ENCODE measurements around the gene PAK4. TPM values are rescaled to one million over a fixed set of nuclear protein-coding genes. Genes with fewer than 3 reads are reported as not detected.

The PAK4 gene
- total and polyA plus RNA-seq, 2 of the 8 experiments (the other 6 are each of a cell fraction or from before 2014, with no cell fraction given) = 50.7 to 64.4 TPM

- no peak for TF ChIP-seq SUZ12 (IDR thresholded peaks at IDR 0.05; ENCODE audit: low read length)
- TF ChIP-seq CBX8 (IDR thresholded peaks at IDR 0.05; ENCODE audit: borderline replicate concordance, low read depth, low read length) = no peak
- TF ChIP-seq EZH2 (IDR thresholded peaks at IDR 0.05; ENCODE audit: low read depth, low read length, severe bottlenecking) = no peak
- TF ChIP-seq GABPA (IDR thresholded peaks at IDR 0.05; ENCODE audit: borderline replicate concordance, insufficient read depth, low read length) = no peak
- no peak for TF ChIP-seq SIX5 (IDR thresholded peaks at IDR 0.05; ENCODE audit: low read depth, low read length)
- TF ChIP-seq E2F6 (IDR thresholded peaks at IDR 0.05) = no peak
- no peak for TF ChIP-seq RAD21 (IDR thresholded peaks at IDR 0.05 in 1 of 2, conservative IDR thresholded peaks at IDR 0.05 in 1 of 2; ENCODE audit: low read depth in 2 of 2, low read length in 2 of 2)
These were observed 37.0 kb downstream of the PAK4 start (continued) for GRCh38 chr19:39162441-39163043.
